ENCODE measurements around the gene MSMB.
"Not testable (repeated sequence)": the region's sequence is repeated elsewhere in the genome, so short reads cannot be mapped to it uniquely, and the experiment has no call there.

The MSMB gene

GRCh38 chr10:46046261-46046660, at the start of gene MSMB:
MSMB (minus strand) TSS chr10:46046269; CDS start chr10:46046237, 32 bp downstream.
- DNase-seq = no peak

GRCh38 chr10:46094931-46095750, 49.1 kb upstream of the MSMB start:
- DNase-seq = no peak

GRCh38 chr10:46094197-46094500, 48.1 kb upstream of the MSMB start:
- no peak for DNase-seq

- not testable (repeated sequence) for DNase-seq
Observed at GRCh38 chr10:46093316-46094196, 47.5 kb upstream of the MSMB start.

- no peak for DNase-seq
Observed at GRCh38 chr10:46092524-46093081, 46.5 kb upstream of the MSMB start.

- no peak for DNase-seq
Observed at GRCh38 chr10:46091828-46092523, 45.9 kb upstream of the MSMB start.

- no peak for DNase-seq
Observed at GRCh38 chr10:46091080-46091827, 45.2 kb upstream of the MSMB start.

GRCh38 chr10:46090258-46090812, 44.3 kb upstream of the MSMB start:
- no peak for DNase-seq

GRCh38 chr10:46087381-46087780, 41.3 kb upstream of the MSMB start:
- DNase-seq = not testable (repeated sequence)

GRCh38 chr10:46084321-46085165, 38.5 kb upstream of the MSMB start:
- DNase-seq = no peak

- DNase-seq = no peak
Observed at GRCh38 chr10:46080886-46081285, 34.8 kb upstream of the MSMB start.

- DNase-seq = no peak
Observed at GRCh38 chr10:46079831-46080585, 33.9 kb upstream of the MSMB start.

GRCh38 chr10:46077731-46078413, 31.8 kb upstream of the MSMB start:
- DNase-seq = no peak

GRCh38 chr10:46077141-46077554, 31.1 kb upstream of the MSMB start:
- no peak for DNase-seq

GRCh38 chr10:46075869-46076268, 29.8 kb upstream of the MSMB start:
- no peak for DNase-seq

GRCh38 chr10:46074196-46074946, 28.3 kb upstream of the MSMB start:
- no peak for DNase-seq

GRCh38 chr10:46073564-46073963, 27.5 kb upstream of the MSMB start:
- no peak for DNase-seq

- no peak for DNase-seq
Observed at GRCh38 chr10:46070749-46071148, 24.7 kb upstream of the MSMB start.
